IMR-90 (cell line): ENCODE data around the gene EPN1. TPM values are rescaled to one million over a fixed set of nuclear protein-coding genes. Genes with fewer than 3 reads are reported as not detected.

Experiments
- ATAC-seq: fragments of 200-7000 bp; cut with Tn5 transposase; 2 replicates; pipeline ENCODE4 v1.9.1; 2020; ENCODE audit warnings: low read depth, mild to moderate bottlenecking, moderate library complexity
- BruUV-seq: library from RNA; stranded (reverse); fragments of 400-500 nt; replicated peaks from 2 replicates; lab custom pipeline; 2021; lab: Mats Ljungman, UMichigan
- CTCF ChIA-PET: fragments of 300-600 bp; formaldehyde crosslinking; extraction: SDS; loops from one replicate; lab custom pipeline; 2021; ENCODE audit warnings: antibody characterized with exemption; lab: Yijun Ruan, JAX
- POLR2A ChIA-PET: fragments of 300-600 bp; sonication (Branson Sonifier 250); formaldehyde crosslinking; loops from one replicate; lab custom pipeline; 2022; ENCODE audit warnings: antibody characterized with exemption; ENCODE audit not compliant: unreplicated experiment; lab: Charles Lee
- DNase-seq: peaks from one replicate; pipeline ENCODE4 v3.0.0; 2013
- H2AFZ ChIP-seq: replicated peaks from 2 replicates; pipeline ENCODE3; 2013; ENCODE audit warnings: low read length, mild to moderate bottlenecking; ENCODE audit not compliant: poor library complexity
- H2AK5ac ChIP-seq: 2 replicates; pipeline ENCODE4 v1.6.1; 2013; ENCODE audit warnings: low read depth, low read length, inconsistent platforms
- H2AK9ac ChIP-seq: replicated peaks from 2 replicates; pipeline ENCODE3; 2013; ENCODE audit warnings: mild to moderate bottlenecking, low read depth, low read length, moderate library complexity; ENCODE audit not compliant: poor library complexity
- H2BK120ac ChIP-seq: 2 replicates; pipeline ENCODE4 v1.6.1; 2013; ENCODE audit warnings: low read depth, low read length, inconsistent platforms
- H2BK15ac ChIP-seq: 3 replicates; pipeline ENCODE4 v1.6.1; 2013; ENCODE audit warnings: low read depth, low read length, inconsistent platforms
- H2BK20ac ChIP-seq: 2 replicates; pipeline ENCODE4 v1.6.1; 2013; ENCODE audit warnings: low read depth, mild to moderate bottlenecking, inconsistent platforms, low read length, moderate library complexity
- H2BK5ac ChIP-seq: 2 replicates; pipeline ENCODE4 v1.6.1; 2013; ENCODE audit warnings: mild to moderate bottlenecking, low read depth, low read length, inconsistent platforms; ENCODE audit not compliant: poor library complexity, severe bottlenecking
- H3K14ac ChIP-seq: replicated peaks from 2 replicates; pipeline ENCODE4 v1.6.1; 2013; ENCODE audit warnings: low read depth, low read length, inconsistent platforms
- H3K18ac ChIP-seq: 2 replicates; pipeline ENCODE4 v1.6.1; 2013; ENCODE audit warnings: low read depth, low read length, control low read depth
- H3K23ac ChIP-seq: 2 replicates; pipeline ENCODE4 v1.6.1; 2013; ENCODE audit warnings: low read depth, low read length, inconsistent platforms
- H3K27ac ChIP-seq: 2 replicates; pipeline ENCODE4 v1.5.1; 2013; ENCODE audit warnings: mild to moderate bottlenecking, control low read depth, low read length; ENCODE audit not compliant: insufficient read depth
- H3K27me3 ChIP-seq: 2 replicates; pipeline ENCODE4 v1.6.1; 2013; ENCODE audit warnings: low read length; ENCODE audit not compliant: control insufficient read depth, insufficient read depth
- H3K36me3 ChIP-seq: 2 replicates; pipeline ENCODE4 v1.6.1; 2013; ENCODE audit warnings: low read length, mixed read lengths; ENCODE audit not compliant: control insufficient read depth, insufficient read depth
- H3K4ac ChIP-seq: 2 replicates; pipeline ENCODE4 v1.6.1; 2013; ENCODE audit warnings: low read depth, low read length, inconsistent platforms
- H3K4me1 ChIP-seq: 2 replicates; pipeline ENCODE4 v1.6.1; 2013; ENCODE audit warnings: low read length, mixed read lengths; ENCODE audit not compliant: control insufficient read depth, insufficient read depth
- H3K4me2 ChIP-seq: 2 replicates; pipeline ENCODE4 v1.6.1; 2013; ENCODE audit warnings: low read depth, mild to moderate bottlenecking, control low read depth, low read length, moderate library complexity
- H3K4me3 ChIP-seq: 2 replicates; pipeline ENCODE4 v1.5.1; 2013; ENCODE audit warnings: low read depth, mild to moderate bottlenecking, control low read depth, low read length, moderate library complexity; ENCODE audit not compliant: insufficient read depth
- H3K56ac ChIP-seq: 2 replicates; pipeline ENCODE4 v1.6.1; 2013; ENCODE audit warnings: low read length, inconsistent platforms; ENCODE audit not compliant: insufficient read depth; ENCODE audit errors: extremely low read depth
- H3K79me1 ChIP-seq, 2 experiments: 2 replicates each; pipeline ENCODE4 v1.6.1; 2013; ENCODE audit warnings: low read length in 2 of 2, inconsistent platforms in 1 of 2, low read depth in 1 of 2
- H3K9ac ChIP-seq: 2 replicates; pipeline ENCODE4 v1.6.1; 2013; ENCODE audit warnings: low read depth, low read length, control low read depth
- H3K9me1 ChIP-seq: 2 replicates; pipeline ENCODE4 v1.6.1; 2013; ENCODE audit warnings: low read length, inconsistent platforms; ENCODE audit not compliant: insufficient read depth
- H3K9me3 ChIP-seq: 2 replicates; pipeline ENCODE4 v1.6.1; 2013; ENCODE audit warnings: low read length; ENCODE audit not compliant: control insufficient read depth, insufficient read depth
- H4K20me1 ChIP-seq: 2 replicates; pipeline ENCODE4 v1.6.1; 2013; ENCODE audit warnings: low read length, inconsistent platforms; ENCODE audit not compliant: insufficient read depth
- H4K5ac ChIP-seq: 2 replicates; pipeline ENCODE4 v1.6.1; 2013; ENCODE audit warnings: mild to moderate bottlenecking, low read depth, low read length, control low read depth
- H4K8ac ChIP-seq, 2 experiments: 2 replicates each; pipeline ENCODE4 v1.6.1; 2013; ENCODE audit warnings: low read depth in 2 of 2, low read length in 2 of 2, control low read depth in 1 of 2, inconsistent platforms in 1 of 2
- H4K91ac ChIP-seq: 2 replicates; pipeline ENCODE4 v1.6.1; 2013; ENCODE audit warnings: low read depth, low read length, inconsistent platforms; ENCODE audit not compliant: insufficient read depth
- BHLHE40 ChIP-seq: fragments of 150-350 bp; IDR thresholded peaks from 2 replicates; pipeline ENCODE4 v1.6.1; 2016; ENCODE audit warnings: mild to moderate bottlenecking, low read depth, low read length
- CEBPB ChIP-seq: IDR thresholded peaks from 2 replicates; pipeline ENCODE4 v1.6.1; 2012; ENCODE audit warnings: low read depth, low read length, improper control_type of control experiment
- FOS ChIP-seq: fragments of 150-350 bp; IDR thresholded peaks from 2 replicates; pipeline ENCODE4 v1.6.1; 2016; ENCODE audit warnings: low read depth, low read length
- MAZ ChIP-seq: IDR thresholded peaks from 2 replicates; pipeline ENCODE4 v1.6.1; 2012; ENCODE audit warnings: low read depth, mild to moderate bottlenecking, low read length, improper control_type of control experiment, moderate library complexity, borderline replicate concordance
- MXI1 ChIP-seq: IDR thresholded peaks from 2 replicates; pipeline ENCODE4 v1.6.1; 2012; ENCODE audit warnings: low read depth, mild to moderate bottlenecking, low read length, moderate library complexity, borderline replicate concordance
- NFE2L2 ChIP-seq: fragments of 150-350 bp; IDR thresholded peaks from 2 replicates; pipeline ENCODE4 v1.6.1; 2016; ENCODE audit warnings: low read depth, mild to moderate bottlenecking, low read length
- POLR2A ChIP-seq: IDR thresholded peaks from 2 replicates; pipeline ENCODE4 v1.6.1; 2012; ENCODE audit warnings: mild to moderate bottlenecking, low read depth, low read length
- RFX5 ChIP-seq: IDR thresholded peaks from 2 replicates; pipeline ENCODE4 v1.8.0; 2012; ENCODE audit warnings: low read depth, mild to moderate bottlenecking, low read length, moderate library complexity
- SMC3 ChIP-seq: fragments of 150-350 bp; IDR thresholded peaks from 2 replicates; pipeline ENCODE4 v1.6.1; 2016; ENCODE audit warnings: low read depth, mild to moderate bottlenecking, antibody characterized with exemption, low read length, moderate library complexity
- USF2 ChIP-seq: fragments of 150-350 bp; IDR thresholded peaks from 2 replicates; pipeline ENCODE4 v1.6.1; 2017; ENCODE audit warnings: mild to moderate bottlenecking, antibody characterized with exemption, low read length, low read depth
- WGBS, 2 experiments: methylation state at CpG; one replicate each; pipeline versions ENCODE4 v1.1.5 to v1.1.7; 2013; ENCODE audit warnings: missing lambda C conversion rate in 2 of 2; ENCODE audit not compliant: insufficient read length in 1 of 2; ENCODE audit errors: extremely low coverage in 2 of 2; 5-methylcytosine and 5-hydroxymethylcytosine counted together
- dilution Hi-C: fragments of 300-500 bp; cut with HindIII; formaldehyde crosslinking; loops from one replicate; pipeline ENCODE4 v1.14.3; 2018; ENCODE audit warnings: low sequenced_read_pairs; ENCODE audit not compliant: unreplicated experiment
- in situ Hi-C: fragments of 300-500 bp; cut with MboI; formaldehyde crosslinking; loops from 3 replicates; pipeline ENCODE4 v1.14.3; 2019; ENCODE audit warnings: low sequenced_read_pairs, inconsistent platforms, mixed read lengths
- intact Hi-C: fragments of 100-400 bp; cut with micrococcal nuclease; formaldehyde crosslinking; loops from 2 replicates; pipeline ENCODE4 v1.10.0; 2022
- polyA plus RNA-seq, 3 experiments: library from polyadenylated mRNA; depleted of rRNA; stranded (reverse); fragments of >200 nt; gene quantifications; 2 replicates each; pipeline ENCODE4 v1.2.3, GENCODE V29; 2012; ENCODE audit warnings: low replicate concordance in 1 of 3
- total RNA-seq: library from RNA; depleted of rRNA; stranded (reverse); fragments of >200 nt; gene quantifications from 2 replicates; pipeline ENCODE4 v1.2.3, GENCODE V29; 2012
- TF ChIP-seq, protein P1 (sequence below): fragments of 150-350 bp; IDR thresholded peaks from 2 replicates; pipeline ENCODE4 v1.6.1; 2016; ENCODE audit warnings: low read depth, mild to moderate bottlenecking, low read length, moderate library complexity, borderline replicate concordance

The EPN1 gene
- total and polyA plus RNA-seq, 2 of the 4 experiments (the other 2 are of a cell fraction): 19.0 to 122 TPM

DNA sequence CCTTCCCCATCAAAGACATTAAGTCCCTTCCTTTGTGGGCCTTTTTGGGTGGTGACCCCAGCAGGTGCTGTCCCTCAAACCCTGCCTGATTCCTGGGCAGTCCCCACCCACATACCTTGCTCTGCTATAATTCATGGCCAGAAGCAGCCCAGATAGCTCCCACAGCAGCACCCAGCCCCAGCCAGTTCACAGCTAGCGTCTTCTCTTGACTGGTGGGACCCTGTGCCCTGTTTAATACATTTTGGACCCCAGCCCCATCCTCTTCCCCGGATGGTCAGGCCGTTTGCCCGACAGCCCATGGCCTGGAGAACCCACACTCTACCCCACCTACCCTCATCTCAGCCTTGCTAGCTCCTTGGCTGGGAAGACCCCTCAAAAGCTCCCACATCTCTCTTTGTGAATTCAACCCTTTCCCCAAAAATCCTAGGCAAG is 24.9 kb upstream of the EPN1 start (continued):
- no peak for TF ChIP-seq NFE2L2
- TF ChIP-seq MXI1: no peak

DNA sequence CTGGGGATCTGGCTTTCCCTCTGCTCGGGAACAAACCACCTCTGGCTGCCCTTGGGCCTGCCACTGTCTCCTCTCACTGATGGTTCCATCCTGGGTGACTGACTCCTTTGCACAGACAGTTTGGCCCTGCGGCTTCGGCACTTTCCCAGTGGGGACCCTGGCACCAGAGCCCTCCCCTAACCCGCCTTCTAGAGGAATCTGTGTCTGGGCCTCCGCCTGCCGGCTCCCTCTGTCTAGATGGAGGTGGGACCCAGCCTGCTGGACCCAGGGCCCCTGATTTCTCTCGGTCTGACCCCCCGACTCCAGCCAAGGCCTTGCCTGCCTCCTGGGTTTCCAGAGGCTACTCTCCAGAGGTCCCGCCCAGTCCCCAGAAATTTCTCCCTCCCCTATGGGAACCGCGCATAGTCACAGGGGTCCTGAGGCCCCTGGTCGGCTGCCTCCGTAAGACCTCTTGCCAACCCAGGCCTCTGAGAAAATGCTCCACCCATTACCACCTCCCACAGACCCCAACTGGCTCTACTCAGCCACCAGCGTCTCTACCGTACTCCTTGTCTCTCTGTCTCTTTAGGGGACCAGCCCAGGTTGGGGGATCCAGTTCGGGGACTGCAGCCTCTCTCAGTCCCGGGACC is 24.3 kb upstream of the EPN1 start:
- H3K27ac ChIP-seq: no peak overlapping the region
- no TSS peak for BruUV-seq
- no peak for DNase-seq
- H2AK9ac ChIP-seq: no peak overlapping the region
- H3K27me3 ChIP-seq: no peaks in the 10 kb centered on the region
- H3K14ac ChIP-seq: no peak overlapping the region
- 94% methylated on average over 9 of the region's 17 CpGs; no CpG with 5 or more reads in 1 of the 2 experiments for WGBS, 2 experiments
- H2BK15ac ChIP-seq: no peak overlapping the region
- in situ Hi-C loops (loop anchor here (25.0 kb wide), 2 partner anchors 1188 to 1513 kb away; partner anchors contain the start of genes CDC42EP5, CNOT3 and LENG9), intact Hi-C loops (no loop called here), dilution Hi-C loops (no loop called here)
- POLR2A ChIA-PET: no interaction called here
- H3K4me1 ChIP-seq: peaks cover 5% of the 10 kb centered on the region
- no peaks in the 10 kb centered on the region for H3K9me1 ChIP-seq
- no peak overlapping the region for H3K4me2 ChIP-seq
- CTCF ChIA-PET: no interaction called here
- no peak overlapping the region for H4K5ac ChIP-seq
- H3K4me3 ChIP-seq: no peak overlapping the region
- peaks cover 9% of the 10 kb centered on the region for H3K36me3 ChIP-seq
- H2AFZ ChIP-seq: no peak overlapping the region
- H2AK5ac ChIP-seq: no peak overlapping the region
- no peak overlapping the region for H3K56ac ChIP-seq
- H4K8ac ChIP-seq: no peak overlapping the region
- H3K4ac ChIP-seq: no peak overlapping the region
- no peak overlapping the region for H2BK5ac ChIP-seq
- peaks cover 12% of the 10 kb centered on the region for H4K20me1 ChIP-seq
- TF ChIP-seq RFX5 (no peak), NFE2L2 (no peak), CEBPB (no peak), MXI1 (no peak), FOS (no peak), BHLHE40 (no peak), POLR2A (no peak), MAZ (no peak), SMC3 (no peak), USF2 (no peak)
- TF ChIP-seq, protein P1, sequence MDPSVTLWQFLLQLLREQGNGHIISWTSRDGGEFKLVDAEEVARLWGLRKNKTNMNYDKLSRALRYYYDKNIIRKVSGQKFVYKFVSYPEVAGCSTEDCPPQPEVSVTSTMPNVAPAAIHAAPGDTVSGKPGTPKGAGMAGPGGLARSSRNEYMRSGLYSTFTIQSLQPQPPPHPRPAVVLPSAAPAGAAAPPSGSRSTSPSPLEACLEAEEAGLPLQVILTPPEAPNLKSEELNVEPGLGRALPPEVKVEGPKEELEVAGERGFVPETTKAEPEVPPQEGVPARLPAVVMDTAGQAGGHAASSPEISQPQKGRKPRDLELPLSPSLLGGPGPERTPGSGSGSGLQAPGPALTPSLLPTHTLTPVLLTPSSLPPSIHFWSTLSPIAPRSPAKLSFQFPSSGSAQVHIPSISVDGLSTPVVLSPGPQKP: no peak
- no peak overlapping the region for H3K9ac ChIP-seq
- H2BK120ac ChIP-seq: no peak overlapping the region
- H3K18ac ChIP-seq: no peak overlapping the region
- H3K79me1 ChIP-seq: peaks cover 14 to 26% of the 10 kb centered on the region in 2 experiments; a peak in 3 of 4 replicates
- no peak overlapping the region for H3K23ac ChIP-seq
- no peak overlapping the region for H2BK20ac ChIP-seq
- H4K91ac ChIP-seq: no peak overlapping the region
- no peak for ATAC-seq
- no peaks in the 10 kb centered on the region for H3K9me3 ChIP-seq
